GM19099 (cell line): ENCODE measurements around the gene AVEN.

Experiments used
- POLR2A ChIP-seq: IDR thresholded peaks from 3 replicates; pipeline ENCODE4 v1.6.1; 2011; ENCODE audit warnings: low read depth; ENCODE audit not compliant: insufficient read length; ENCODE audit errors: extremely low read depth

AVEN gene

GRCh38 chr15:34049112-34049511 is 10.1 kb upstream of the AVEN start:
- no peak for TF ChIP-seq POLR2A

GRCh38 chr15:34047893-34048775 is 9.1 kb upstream of the AVEN start:
- no peak for TF ChIP-seq POLR2A

- TF ChIP-seq POLR2A = no peak
Observed at GRCh38 chr15:34046471-34047145, 7.6 kb upstream of the AVEN start.

GRCh38 chr15:34043813-34044212 is 4.8 kb upstream of the AVEN start:
- no peak for TF ChIP-seq POLR2A

- no peak for TF ChIP-seq POLR2A
Observed at GRCh38 chr15:34043391-34043790, 4.4 kb upstream of the AVEN start.

GRCh38 chr15:34039790-34040113 is 748 bp upstream of the AVEN start:
- no peak for TF ChIP-seq POLR2A

GRCh38 chr15:34038023-34038870 is 757 bp downstream of the AVEN start:
- TF ChIP-seq POLR2A = peak; percentile 90

- TF ChIP-seq POLR2A = no peak
Observed at GRCh38 chr15:34031987-34032760, 6.8 kb downstream of the AVEN start.

GRCh38 chr15:34027606-34028005 is 11.4 kb downstream of the AVEN start:
- TF ChIP-seq POLR2A = no peak

GRCh38 chr15:34025252-34025651 is 13.8 kb downstream of the AVEN start:
- no peak for TF ChIP-seq POLR2A

- TF ChIP-seq POLR2A = no peak
Observed at GRCh38 chr15:34023907-34024306, 15.1 kb downstream of the AVEN start.

- no peak for TF ChIP-seq POLR2A
Observed at GRCh38 chr15:34019369-34019990, 19.5 kb downstream of the AVEN start.

GRCh38 chr15:34018021-34018645 is 20.9 kb downstream of the AVEN start:
- no peak for TF ChIP-seq POLR2A

GRCh38 chr15:34014556-34014955 is 24.4 kb downstream of the AVEN start:
- TF ChIP-seq POLR2A = no peak
